Measurements from ENCODE around the gene YPEL2.

- TF ChIP-seq POLR2AphosphoS5 (IDR thresholded peaks at IDR 0.05), result no peak
- TF ChIP-seq CTCF (IDR thresholded peaks at IDR 0.05), result no peak
- TF ChIP-seq EP300 (IDR thresholded peaks at IDR 0.05), result no peak
Observed at GRCh38 chr17:59400858-59401257, 69.4 kb downstream of the YPEL2 start.
